DMS53 treated with DMSO at 0.1 percent for 48 hours (cell line): Measurements from ENCODE around the gene POU5F1.
"Not testable (repeated sequence)": the region's sequence is repeated elsewhere in the genome, so short reads cannot be mapped to it uniquely, and the experiment has no call there.

Experiments
- DNase-seq: peaks from one replicate; lab custom pipeline; 2025; ENCODE audit not compliant: unreplicated experiment; lab: John Stamatoyannopoulos, UW

Gene POU5F1

DNA sequence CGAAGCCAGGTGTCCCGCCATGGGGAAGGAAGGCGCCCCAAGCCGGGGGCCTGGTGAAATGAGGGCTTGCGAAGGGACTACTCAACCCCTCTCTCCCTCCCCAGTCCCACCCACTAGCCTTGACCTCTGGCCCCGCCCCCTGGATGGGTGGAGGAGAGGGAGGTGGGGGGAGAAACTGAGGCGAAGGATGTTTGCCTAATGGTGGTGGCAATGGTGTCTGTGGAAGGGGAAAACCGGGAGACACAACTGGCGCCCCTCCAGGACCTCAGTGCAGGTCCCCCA lies at the start of gene POU5F1:
Gene POU5F1 (minus strand): TSS at position 83 of the 282 bp plus-strand sequence. CDS start 62 bp downstream, at position 21.
- no peak for DNase-seq

GRCh38 chr6:31216208-31216898 lies 45.9 kb upstream of the POU5F1 start:
- DNase-seq: peak; percentile 58

DNA sequence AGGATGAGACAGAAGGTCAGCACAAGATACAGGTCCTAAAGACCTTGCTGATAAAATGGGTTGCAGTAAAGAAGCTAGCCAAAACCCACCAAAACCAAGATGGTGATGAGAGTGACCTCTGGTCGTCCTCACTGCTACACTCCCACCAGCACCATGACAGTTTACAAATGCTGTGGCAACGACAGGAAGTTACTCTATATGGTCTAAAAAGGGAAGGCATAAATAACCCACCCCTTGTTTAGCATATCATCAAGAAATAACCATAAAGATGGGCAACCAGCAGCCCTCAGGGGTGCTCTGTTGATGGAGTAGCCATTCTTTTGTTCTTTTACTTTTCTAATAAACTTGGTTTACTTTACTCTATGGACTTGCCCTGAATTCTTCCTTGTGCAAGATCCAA lies 44.7 kb upstream of the POU5F1 start:
- DNase-seq: not testable (repeated sequence)

DNA sequence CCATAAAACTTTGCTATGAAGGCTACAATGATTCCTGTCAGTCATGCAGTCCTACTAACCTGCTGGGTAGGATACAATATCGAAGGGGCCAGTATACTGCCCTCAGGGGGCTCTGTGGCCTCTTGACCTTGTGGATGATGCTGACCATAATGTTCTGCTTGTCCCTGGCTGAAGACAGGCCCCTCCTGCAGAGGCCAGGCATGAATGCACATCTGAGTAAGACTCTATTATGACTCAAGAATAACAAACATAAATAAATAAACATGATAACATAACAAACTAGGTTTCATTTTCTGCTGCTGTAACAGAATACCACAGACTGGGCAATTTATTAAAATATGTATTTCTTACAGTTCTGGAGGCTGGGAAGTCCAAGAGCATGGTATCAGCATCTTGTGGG lies 44.0 kb upstream of the POU5F1 start:
- no peak for DNase-seq

DNA sequence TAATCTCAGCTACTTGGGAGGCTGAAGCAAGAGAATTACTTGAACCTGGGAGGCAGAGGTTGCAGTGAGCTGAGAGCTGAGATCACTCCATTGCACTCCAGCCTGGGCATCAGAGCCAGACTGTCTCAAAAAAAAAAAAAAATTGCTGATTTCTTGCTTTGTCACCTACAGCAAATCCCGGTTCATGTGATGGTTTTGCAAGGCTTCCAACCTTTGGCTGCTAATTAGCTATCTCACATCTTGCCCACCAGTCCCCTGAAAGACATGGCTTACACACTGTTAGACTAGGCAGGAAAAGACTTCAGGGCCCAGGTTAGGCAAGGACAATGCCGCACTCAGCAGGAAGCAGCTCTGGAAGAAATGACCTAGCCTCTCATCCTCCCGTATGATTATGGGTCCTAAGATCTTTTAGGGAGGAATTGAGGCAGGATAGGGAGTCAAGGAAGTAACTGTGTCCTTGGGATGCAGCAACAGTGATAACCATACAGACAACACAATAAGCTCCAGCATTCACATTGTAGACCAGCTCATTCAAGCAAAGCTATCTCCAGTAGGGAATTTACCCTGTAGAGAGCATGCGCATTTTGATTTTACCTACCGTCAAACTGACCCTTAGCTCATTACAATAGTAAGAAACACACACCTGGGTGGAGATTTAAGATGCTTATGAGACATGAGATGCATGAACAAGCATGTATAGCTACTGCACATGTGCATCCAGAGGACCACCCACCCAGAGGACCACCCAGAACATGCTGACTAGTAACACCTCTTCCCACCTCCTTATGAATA lies 40.5 kb upstream of the POU5F1 start:
- no peak for DNase-seq

GRCh38 chr6:31210123-31210522 lies 39.6 kb upstream of the POU5F1 start:
- no peak for DNase-seq

- no peak for DNase-seq
Observed at GRCh38 chr6:31209137-31209536, 38.7 kb upstream of the POU5F1 start.

GRCh38 chr6:31208506-31208905 lies 38.0 kb upstream of the POU5F1 start:
- no peak for DNase-seq

- DNase-seq: no peak
Observed at GRCh38 chr6:31205638-31206037, 35.2 kb upstream of the POU5F1 start.

DNA sequence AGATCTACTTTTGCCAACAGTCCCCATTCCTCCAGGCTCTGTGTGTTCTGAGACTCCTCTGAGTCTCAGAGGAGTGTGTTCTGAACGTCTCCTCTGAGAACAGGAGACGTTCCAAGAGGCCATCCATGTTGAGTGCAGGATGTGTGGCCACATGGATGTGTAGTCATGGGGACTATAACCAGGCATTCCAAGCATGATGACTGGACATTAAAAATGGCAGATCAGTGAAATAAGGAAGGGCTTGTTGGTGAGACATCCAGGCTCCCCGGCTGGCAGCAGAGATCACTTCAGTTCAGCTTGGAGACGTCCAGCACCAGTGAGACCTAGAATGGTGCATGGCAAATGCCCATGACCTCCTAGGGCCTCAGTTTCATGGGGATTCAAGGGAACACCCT lies 34.3 kb upstream of the POU5F1 start:
- DNase-seq: no peak

DNA sequence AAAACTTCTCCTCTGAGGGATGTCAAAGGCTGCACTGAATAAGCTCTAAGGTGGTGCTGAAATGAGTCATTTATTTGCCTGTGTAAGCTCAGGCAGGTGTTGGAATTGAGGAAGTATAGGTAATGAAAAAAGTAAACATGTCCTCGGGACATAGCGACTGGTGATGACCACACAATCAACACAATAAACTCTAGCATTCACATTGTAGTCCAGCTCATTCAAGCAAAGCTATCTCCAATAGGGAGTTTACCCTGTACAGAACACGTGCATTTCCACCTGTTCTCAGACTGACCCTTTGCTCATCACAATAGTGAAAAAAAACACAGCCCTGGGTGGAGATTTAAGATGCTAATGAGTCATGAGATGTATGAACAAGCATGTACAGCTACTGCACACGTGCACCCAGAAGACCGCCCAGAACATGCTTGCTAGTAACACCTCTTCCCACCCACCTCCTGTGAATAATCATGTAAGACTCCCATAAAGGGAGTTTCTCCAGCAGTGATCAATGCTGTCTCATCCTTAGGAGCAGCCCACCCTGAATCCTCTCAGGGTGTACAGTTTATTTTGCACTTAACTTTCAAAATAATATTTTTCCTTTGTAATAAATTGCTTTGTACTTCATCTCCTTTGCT lies 33.0 kb upstream of the POU5F1 start:
- peak; percentile 97 for DNase-seq

DNA sequence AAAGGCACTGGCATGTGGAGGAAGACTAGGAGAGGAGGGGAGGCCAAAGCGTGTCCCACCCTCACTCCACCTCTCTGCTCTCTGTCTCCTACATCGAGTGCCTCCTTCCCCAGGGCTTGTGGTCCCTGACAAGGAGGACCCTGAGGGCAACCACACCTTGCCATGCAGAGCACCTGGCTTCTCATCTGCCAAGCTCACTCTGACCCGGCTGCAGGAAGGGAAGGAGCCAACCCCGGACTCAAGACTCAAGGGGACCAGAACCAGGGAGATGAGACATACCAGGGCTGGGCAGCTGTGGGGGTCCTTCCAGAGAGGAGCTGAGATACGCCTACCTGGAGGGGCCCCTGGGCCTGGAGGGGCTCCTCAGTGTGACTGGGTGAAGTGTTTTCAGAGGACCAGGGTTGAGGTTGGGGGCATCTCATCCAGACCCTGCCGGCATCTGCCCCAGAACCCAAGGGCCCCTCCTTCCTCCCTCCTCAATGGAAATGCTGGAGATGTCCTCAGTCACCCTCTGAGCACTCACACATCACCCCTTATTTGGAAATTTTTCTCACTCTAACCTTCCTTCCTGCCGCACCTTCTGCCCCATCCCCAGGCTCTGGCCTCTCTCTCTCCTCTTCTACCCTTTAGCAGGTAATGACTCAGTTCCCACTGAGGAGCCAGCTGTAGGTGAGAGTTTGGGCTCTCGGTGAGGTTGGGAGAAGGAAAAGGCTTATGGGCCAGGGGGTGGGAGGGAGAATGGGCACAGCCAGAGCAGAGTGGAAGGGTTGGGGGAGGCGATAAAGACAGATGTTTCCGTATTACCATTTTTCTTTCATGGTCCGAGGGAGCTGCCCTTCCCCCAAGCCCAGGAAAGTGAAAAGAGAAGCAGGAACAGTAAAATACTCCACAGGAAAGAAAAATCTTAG lies 32.0 kb upstream of the POU5F1 start:
- peak; percentile 73 for DNase-seq

DNA sequence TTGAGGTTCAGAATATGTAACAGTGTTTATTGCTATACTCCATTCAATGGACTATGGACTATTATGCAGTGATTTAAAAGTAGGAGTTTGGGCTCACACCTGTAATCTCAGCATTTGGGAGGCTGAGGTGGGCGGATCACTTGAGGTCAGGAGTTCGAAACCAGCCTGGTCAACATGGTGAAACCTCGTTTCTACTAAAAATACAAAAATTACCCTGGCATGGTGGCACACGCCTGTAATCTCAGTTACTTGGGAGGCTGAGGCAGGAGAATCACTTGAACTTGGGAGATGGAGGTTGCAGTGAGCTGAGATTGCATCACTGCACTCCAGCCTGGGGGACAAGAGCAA lies 28.6 kb upstream of the POU5F1 start:
- not testable (repeated sequence) for DNase-seq

- peak; percentile 83 for DNase-seq
Observed at GRCh38 chr6:31197559-31198305, 27.2 kb upstream of the POU5F1 start.

GRCh38 chr6:31196251-31197022 lies 26.0 kb upstream of the POU5F1 start:
- not testable (repeated sequence) for DNase-seq

GRCh38 chr6:31195308-31195979 lies 25.0 kb upstream of the POU5F1 start:
- not testable (repeated sequence) for DNase-seq

GRCh38 chr6:31194061-31194834 lies 23.8 kb upstream of the POU5F1 start:
- no peak for DNase-seq

- no peak for DNase-seq
Observed at GRCh38 chr6:31193206-31193605, 22.7 kb upstream of the POU5F1 start.
